ENCODE measurements around the gene SDK1. TPM values are rescaled to one million over a fixed set of nuclear protein-coding genes. Genes with fewer than 3 reads are reported as not detected.

The SDK1 gene
- polyA plus RNA-seq, 4 donors, result 0.27 to 5.0 (median 2.1) TPM; not detected in 1

- WGBS, 3 donors, result 88 to 94% (median 91%) methylated on average over 6 of the region's 6 CpGs
- Histone ChIP-seq H3K27ac (ENCODE audit: low read depth in 1 of 3, low read length in 2 of 3) (no peak overlapping the region), H3K36me3 (ENCODE audit: control insufficient read depth in 3 of 3, insufficient read depth in 2 of 3, low read depth in 1 of 3, low read length in 3 of 3) (no peaks in the 10 kb centered on the region), H3K27me3 (ENCODE audit: control insufficient read depth in 3 of 3, insufficient read depth in 3 of 3, low read length in 3 of 3) (no peaks in the 10 kb centered on the region), H3K9me3 (ENCODE audit: control insufficient read depth in 2 of 2, insufficient read depth in 1 of 2, low read depth in 1 of 2, low read length in 1 of 2) (no peaks in the 10 kb centered on the region), H3K4me1 (ENCODE audit: control insufficient read depth in 3 of 3, insufficient read depth in 2 of 3, low read depth in 1 of 3, low read length in 2 of 3) (no peaks in the 10 kb centered on the region), H3K4me3 (ENCODE audit: low read depth in 1 of 3, low read length in 3 of 3) (no peak overlapping the region)
- FAIRE-seq, result no peak
- no peak for DNase-seq
These were observed 136.4 kb downstream of the SDK1 start for GRCh38 chr7:3437467-3437866.

GRCh38 chr7:3438352-3438751 lies 137.3 kb downstream of the SDK1 start:
- Histone ChIP-seq H3K27me3 (ENCODE audit: control insufficient read depth in 3 of 3, insufficient read depth in 3 of 3, low read length in 3 of 3) (no peaks in the 10 kb centered on the region), H3K27ac (ENCODE audit: low read depth in 1 of 3, low read length in 2 of 3) (no peak overlapping the region), H3K9me3 (ENCODE audit: control insufficient read depth in 2 of 2, insufficient read depth in 1 of 2, low read depth in 1 of 2, low read length in 1 of 2) (no peaks in the 10 kb centered on the region), H3K36me3 (ENCODE audit: control insufficient read depth in 3 of 3, insufficient read depth in 2 of 3, low read depth in 1 of 3, low read length in 3 of 3) (no peaks in the 10 kb centered on the region), H3K4me3 (ENCODE audit: low read depth in 1 of 3, low read length in 3 of 3) (no peak overlapping the region), H3K4me1 (ENCODE audit: control insufficient read depth in 3 of 3, insufficient read depth in 2 of 3, low read depth in 1 of 3, low read length in 2 of 3) (no peaks in the 10 kb centered on the region)
- no peak for DNase-seq
- no peak for FAIRE-seq
- 81 to 91% (median 88%) methylated on average over 4 of the region's 4 CpGs for WGBS, 3 donors

GRCh38 chr7:3439333-3440030 lies 138.4 kb downstream of the SDK1 start:
- no peak overlapping the region for H3K27ac ChIP-seq (ENCODE audit: low read depth in 1 of 3, low read length in 2 of 3)
- no peaks in the 10 kb centered on the region for H3K4me1 ChIP-seq (ENCODE audit: control insufficient read depth in 3 of 3, insufficient read depth in 2 of 3, low read depth in 1 of 3, low read length in 2 of 3)
- H3K27me3 ChIP-seq (ENCODE audit: control insufficient read depth in 3 of 3, insufficient read depth in 3 of 3, low read length in 3 of 3), result peaks cover 0 to 3% (median 0%) of the 10 kb centered on the region in 3 donors
- no peak overlapping the region for H3K4me3 ChIP-seq (ENCODE audit: low read depth in 1 of 3, low read length in 3 of 3)
- no peaks in the 10 kb centered on the region for H3K36me3 ChIP-seq (ENCODE audit: control insufficient read depth in 3 of 3, insufficient read depth in 2 of 3, low read depth in 1 of 3, low read length in 3 of 3)
- peaks cover 0 to 2% of the 10 kb centered on the region in 2 donors for H3K9me3 ChIP-seq (ENCODE audit: control insufficient read depth in 2 of 2, insufficient read depth in 1 of 2, low read depth in 1 of 2, low read length in 1 of 2)
- FAIRE-seq, result no peak
- no peak for DNase-seq
- 71 to 88% (median 87%) methylated on average over 3 of the region's 3 CpGs for WGBS, 3 donors

GRCh38 chr7:3440509-3440908 lies 139.5 kb downstream of the SDK1 start:
- Histone ChIP-seq H3K36me3 (ENCODE audit: control insufficient read depth in 3 of 3, insufficient read depth in 2 of 3, low read depth in 1 of 3, low read length in 3 of 3) (no peaks in the 10 kb centered on the region), H3K27ac (ENCODE audit: low read depth in 1 of 3, low read length in 2 of 3) (no peak overlapping the region), H3K4me1 (ENCODE audit: control insufficient read depth in 3 of 3, insufficient read depth in 2 of 3, low read depth in 1 of 3, low read length in 2 of 3) (no peaks in the 10 kb centered on the region), H3K27me3 (ENCODE audit: control insufficient read depth in 3 of 3, insufficient read depth in 3 of 3, low read length in 3 of 3) (peaks cover 0 to 3% (median 0%) of the 10 kb centered on the region in 3 donors), H3K4me3 (ENCODE audit: low read depth in 1 of 3, low read length in 3 of 3) (no peak overlapping the region), H3K9me3 (ENCODE audit: control insufficient read depth in 2 of 2, insufficient read depth in 1 of 2, low read depth in 1 of 2, low read length in 1 of 2) (peaks cover 0 to 4% of the 10 kb centered on the region in 2 donors)
- no peak for FAIRE-seq
- 57 to 65% (median 59%) methylated on average over 2 of the region's 2 CpGs for WGBS, 3 donors
- DNase-seq, result no peak

GRCh38 chr7:3443716-3444115 lies 142.7 kb downstream of the SDK1 start:
- 79 to 88% (median 85%) methylated on average over 5 of the region's 5 CpGs for WGBS, 3 donors
- no peaks in the 10 kb centered on the region for H3K36me3 ChIP-seq (ENCODE audit: control insufficient read depth in 3 of 3, insufficient read depth in 2 of 3, low read depth in 1 of 3, low read length in 3 of 3)
- peaks cover 0 to 3% (median 0%) of the 10 kb centered on the region in 3 donors for H3K27me3 ChIP-seq (ENCODE audit: control insufficient read depth in 3 of 3, insufficient read depth in 3 of 3, low read length in 3 of 3)
- FAIRE-seq (no peak), DNase-seq (no peak)
- no peak overlapping the region for H3K4me3 ChIP-seq (ENCODE audit: low read depth in 1 of 3, low read length in 3 of 3)
- H3K4me1 ChIP-seq (ENCODE audit: control insufficient read depth in 3 of 3, insufficient read depth in 2 of 3, low read depth in 1 of 3, low read length in 2 of 3), result no peaks in the 10 kb centered on the region
- peaks cover 0 to 4% of the 10 kb centered on the region in 2 donors for H3K9me3 ChIP-seq (ENCODE audit: control insufficient read depth in 2 of 2, insufficient read depth in 1 of 2, low read depth in 1 of 2, low read length in 1 of 2)
- H3K27ac ChIP-seq (ENCODE audit: low read depth in 1 of 3, low read length in 2 of 3), result no peak overlapping the region

- no peak overlapping the region for H3K4me3 ChIP-seq (ENCODE audit: low read depth in 1 of 3, low read length in 3 of 3)
These were observed 145.7 kb downstream of the SDK1 start for GRCh38 chr7:3446786-3447185.

GRCh38 chr7:3451701-3452100 lies 150.6 kb downstream of the SDK1 start:
- no peak overlapping the region for H3K27ac ChIP-seq (ENCODE audit: low read depth in 1 of 3, low read length in 2 of 3)
- peaks cover 0 to 2% of the 10 kb centered on the region in 2 donors for H3K9me3 ChIP-seq (ENCODE audit: control insufficient read depth in 2 of 2, insufficient read depth in 1 of 2, low read depth in 1 of 2, low read length in 1 of 2)
- FAIRE-seq, result no peak
- no peak overlapping the region for H3K4me3 ChIP-seq (ENCODE audit: low read depth in 1 of 3, low read length in 3 of 3)
- no peaks in the 10 kb centered on the region for H3K36me3 ChIP-seq (ENCODE audit: control insufficient read depth in 3 of 3, insufficient read depth in 2 of 3, low read depth in 1 of 3, low read length in 3 of 3)
- no peaks in the 10 kb centered on the region for H3K4me1 ChIP-seq (ENCODE audit: control insufficient read depth in 3 of 3, insufficient read depth in 2 of 3, low read depth in 1 of 3, low read length in 2 of 3)
- 67 to 79% (median 71%) methylated on average over 4 of the region's 4 CpGs for WGBS, 3 donors
- no peaks in the 10 kb centered on the region for H3K27me3 ChIP-seq (ENCODE audit: control insufficient read depth in 3 of 3, insufficient read depth in 3 of 3, low read length in 3 of 3)
- no peak for DNase-seq

More at GRCh38 chr7:3446786-3447185, 145.7 kb downstream of the SDK1 start:
- Histone ChIP-seq H3K9me3 (ENCODE audit: control insufficient read depth in 2 of 2, insufficient read depth in 1 of 2, low read depth in 1 of 2, low read length in 1 of 2) (peaks cover 0 to 4% of the 10 kb centered on the region in 2 donors), H3K27ac (ENCODE audit: low read depth in 1 of 3, low read length in 2 of 3) (no peak overlapping the region), H3K36me3 (ENCODE audit: control insufficient read depth in 3 of 3, insufficient read depth in 2 of 3, low read depth in 1 of 3, low read length in 3 of 3) (no peaks in the 10 kb centered on the region), H3K27me3 (ENCODE audit: control insufficient read depth in 3 of 3, insufficient read depth in 3 of 3, low read length in 3 of 3) (peaks cover 0 to 3% (median 0%) of the 10 kb centered on the region in 3 donors), H3K4me1 (ENCODE audit: control insufficient read depth in 3 of 3, insufficient read depth in 2 of 3, low read depth in 1 of 3, low read length in 2 of 3) (no peaks in the 10 kb centered on the region)
- DNase-seq, result no peak
- no peak for FAIRE-seq
- WGBS, 3 donors, result 80 to 88% (median 81%) methylated on average over 2 of the region's 2 CpGs

GRCh38 chr7:3453398-3453797 lies 152.3 kb downstream of the SDK1 start:
- H3K36me3 ChIP-seq (ENCODE audit: control insufficient read depth in 3 of 3, insufficient read depth in 2 of 3, low read depth in 1 of 3, low read length in 3 of 3), result no peaks in the 10 kb centered on the region
- FAIRE-seq (no peak), DNase-seq (no peak)
- 82 to 90% (median 85%) methylated on average over 3 of the region's 3 CpGs for WGBS, 3 donors
- H3K9me3 ChIP-seq (ENCODE audit: control insufficient read depth in 2 of 2, insufficient read depth in 1 of 2, low read depth in 1 of 2, low read length in 1 of 2), result peaks cover 0 to 6% of the 10 kb centered on the region in 2 donors
- no peak overlapping the region for H3K4me3 ChIP-seq (ENCODE audit: low read depth in 1 of 3, low read length in 3 of 3)
- no peaks in the 10 kb centered on the region for H3K27me3 ChIP-seq (ENCODE audit: control insufficient read depth in 3 of 3, insufficient read depth in 3 of 3, low read length in 3 of 3)
- H3K27ac ChIP-seq (ENCODE audit: low read depth in 1 of 3, low read length in 2 of 3), result no peak overlapping the region
- H3K4me1 ChIP-seq (ENCODE audit: control insufficient read depth in 3 of 3, insufficient read depth in 2 of 3, low read depth in 1 of 3, low read length in 2 of 3), result no peaks in the 10 kb centered on the region

All from small intestine (tissue), 7 donors.